NCI-H2081 treated with DMSO at 0.1 percent for 48 hours (cell line): Measurements from ENCODE around the gene LHPP.

ENCODE experiments used
- DNase-seq: peaks from one replicate; lab custom pipeline; 2025; lab: John Stamatoyannopoulos, UW

LHPP gene

DNA sequence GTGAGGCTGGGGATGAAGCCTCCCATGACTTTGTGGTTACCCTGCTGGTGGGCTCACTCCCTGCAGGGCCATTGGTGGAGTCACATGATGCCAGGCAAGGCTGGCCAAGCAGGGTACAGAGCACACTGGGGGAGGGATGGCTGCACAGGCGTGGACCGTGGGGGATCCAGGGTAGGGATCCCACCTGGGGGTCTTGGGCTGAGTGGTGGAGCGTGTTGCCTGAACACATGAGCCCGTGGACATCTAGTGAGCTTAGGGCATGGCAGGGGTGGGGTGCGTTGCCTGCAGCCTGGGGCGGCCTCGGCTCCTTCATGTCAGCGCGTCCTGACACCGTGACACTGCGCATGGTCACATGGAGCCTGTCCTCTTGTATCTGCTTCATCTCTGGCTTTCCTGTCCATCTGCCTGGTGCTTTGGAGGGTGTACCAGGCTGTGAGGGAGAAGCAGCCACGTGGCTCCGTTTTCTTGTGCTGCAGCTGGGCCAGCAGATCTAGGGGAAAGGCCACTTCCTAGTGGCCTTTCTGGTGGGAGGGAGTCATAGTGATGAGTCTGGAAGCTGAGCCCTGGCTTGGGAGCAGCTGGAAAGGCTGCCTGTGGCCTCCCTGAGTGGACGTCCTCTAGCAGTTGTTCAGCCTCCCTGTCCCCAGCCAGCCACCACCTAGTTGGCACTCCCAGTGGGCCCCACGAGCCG lies 96.2 kb downstream of the LHPP start:
- no peak for DNase-seq

DNA sequence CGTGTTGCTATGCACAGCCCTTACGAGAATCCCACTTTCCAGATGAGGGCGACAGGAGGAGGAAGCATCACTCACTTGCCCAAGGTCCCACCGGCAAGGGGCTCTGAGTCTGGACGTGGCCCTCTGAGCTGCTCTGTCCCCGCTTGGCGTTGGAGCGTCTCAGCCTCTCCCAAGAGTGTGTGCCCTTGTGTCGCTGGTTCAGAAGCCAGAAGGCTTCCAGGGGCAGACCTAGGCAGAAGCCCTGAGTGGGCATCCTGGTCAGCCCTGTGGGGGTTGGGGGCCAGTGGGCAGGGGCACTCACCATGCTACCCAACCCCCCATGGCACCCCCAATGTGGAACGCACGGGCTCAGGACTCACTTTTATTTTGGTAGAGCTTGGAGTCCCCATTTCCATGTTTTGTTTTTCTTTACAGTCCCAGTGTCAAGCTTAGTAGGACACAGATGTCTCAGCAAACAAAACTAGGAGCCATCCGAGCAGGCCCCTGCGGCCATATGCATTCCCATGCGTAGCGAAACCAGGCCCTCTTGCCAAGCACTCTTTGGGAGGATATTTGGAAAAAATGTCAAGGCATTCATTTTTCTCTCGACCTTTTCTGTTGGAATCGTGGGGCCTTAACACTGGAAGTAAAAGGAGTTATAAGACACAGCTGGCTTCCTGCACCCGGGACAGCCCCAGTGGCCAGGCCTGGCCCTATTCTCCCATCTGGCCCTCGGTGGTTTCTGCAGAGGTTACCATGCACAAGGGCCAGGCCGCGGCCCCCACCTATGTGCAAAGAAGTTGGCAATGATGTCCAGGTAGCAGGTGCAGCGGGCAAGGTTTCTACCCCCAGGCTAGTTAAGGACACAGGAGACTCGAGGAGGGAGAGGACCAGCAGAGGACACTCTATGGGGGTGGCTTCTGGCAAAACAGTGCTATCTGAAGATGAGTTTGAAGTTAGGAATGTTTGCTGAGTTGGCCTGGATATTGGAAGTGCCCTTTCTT lies 97.0 kb downstream of the LHPP start:
- no peak for DNase-seq

DNA sequence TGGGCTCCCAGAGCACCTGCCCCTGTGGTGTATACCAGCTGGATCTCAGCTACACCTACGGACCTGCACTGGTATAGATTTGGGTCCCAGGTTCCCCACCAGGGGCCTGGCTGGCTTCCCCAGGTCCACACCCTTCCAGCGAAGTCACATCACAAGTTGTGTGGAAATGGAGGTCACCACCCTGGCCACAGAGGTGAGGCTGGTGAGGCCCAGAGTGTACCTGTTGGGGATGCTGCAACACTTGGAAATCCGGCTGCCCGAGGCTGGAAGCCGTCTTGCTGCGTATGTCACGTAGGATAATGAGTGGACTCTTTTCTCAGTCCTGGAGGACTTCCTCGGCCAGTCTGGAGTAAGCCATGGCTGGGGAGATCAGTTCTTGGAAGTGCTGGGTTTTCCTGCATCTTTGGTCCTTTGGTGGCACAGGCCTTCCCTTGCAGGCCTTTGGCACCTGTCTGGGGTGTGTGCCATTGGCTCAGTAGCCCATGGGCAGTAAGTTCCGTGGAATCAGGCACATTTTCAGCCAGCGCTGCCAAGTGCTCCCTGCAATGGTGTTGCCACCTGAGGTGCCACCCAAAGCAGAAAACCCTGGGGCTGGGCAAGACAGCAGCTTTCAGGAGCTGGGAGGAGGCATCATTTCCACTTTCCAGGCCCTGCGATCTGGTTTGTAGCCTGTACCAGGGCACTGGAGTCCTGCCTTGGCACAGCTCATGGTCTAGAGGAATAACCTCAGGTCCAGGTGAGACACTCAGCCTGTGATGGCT lies 97.9 kb downstream of the LHPP start:
- DNase-seq, result no peak

DNA sequence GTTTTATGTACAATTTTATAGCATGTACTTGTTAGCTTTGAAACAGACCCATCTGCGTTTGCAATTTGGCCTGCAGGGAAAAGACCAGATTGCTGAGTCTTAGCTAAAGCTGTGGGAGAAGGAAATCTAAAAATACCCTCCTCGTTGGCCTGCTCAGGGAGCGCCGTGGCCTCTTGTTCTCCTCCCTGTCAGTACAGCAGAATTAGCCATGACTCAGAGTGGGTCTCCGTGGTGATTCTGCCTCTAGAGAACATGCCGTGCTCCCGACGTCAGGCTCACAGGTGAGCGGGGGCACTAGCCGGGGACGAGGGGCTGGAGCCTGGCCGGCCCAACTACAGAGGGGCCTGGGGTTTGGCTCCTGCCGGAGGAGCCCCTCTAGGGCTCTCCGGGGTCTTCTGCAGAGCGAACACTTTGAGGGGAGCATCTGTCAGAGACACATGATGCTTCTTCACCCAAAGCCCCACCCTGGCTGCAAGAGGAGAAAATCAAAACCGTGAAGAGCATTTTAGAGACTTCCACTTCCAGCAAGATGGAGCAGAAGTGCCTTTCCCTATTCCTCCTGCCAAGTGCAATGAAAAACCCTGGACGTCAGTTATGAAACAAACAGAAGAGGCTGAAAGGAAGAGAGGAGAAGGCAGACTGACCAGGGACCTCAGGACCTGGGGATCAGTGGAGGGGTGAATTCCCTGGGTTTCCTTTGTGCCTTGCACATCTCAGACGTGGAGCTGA lies 98.9 kb downstream of the LHPP start:
- DNase-seq, result no peak

DNA sequence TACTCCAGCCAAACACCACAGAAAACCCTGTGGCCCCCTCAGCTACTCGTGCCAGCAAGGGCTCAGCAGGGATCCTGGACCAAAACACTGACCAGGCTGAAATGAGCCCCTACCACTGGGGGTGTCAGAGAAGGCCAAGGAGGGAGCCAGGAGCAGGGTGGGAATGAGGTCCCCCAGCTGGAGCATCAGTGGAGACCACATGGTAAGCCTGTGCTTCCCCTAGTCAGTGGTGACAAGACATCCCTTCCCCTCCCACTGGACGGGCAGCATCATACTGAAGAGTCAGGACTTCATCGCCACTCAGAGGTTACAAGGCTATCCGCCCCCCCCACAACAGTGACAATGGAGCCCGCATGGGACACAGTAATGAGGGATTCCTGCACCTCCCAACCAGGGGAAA lies 99.6 kb downstream of the LHPP start:
- no peak for DNase-seq

DNA sequence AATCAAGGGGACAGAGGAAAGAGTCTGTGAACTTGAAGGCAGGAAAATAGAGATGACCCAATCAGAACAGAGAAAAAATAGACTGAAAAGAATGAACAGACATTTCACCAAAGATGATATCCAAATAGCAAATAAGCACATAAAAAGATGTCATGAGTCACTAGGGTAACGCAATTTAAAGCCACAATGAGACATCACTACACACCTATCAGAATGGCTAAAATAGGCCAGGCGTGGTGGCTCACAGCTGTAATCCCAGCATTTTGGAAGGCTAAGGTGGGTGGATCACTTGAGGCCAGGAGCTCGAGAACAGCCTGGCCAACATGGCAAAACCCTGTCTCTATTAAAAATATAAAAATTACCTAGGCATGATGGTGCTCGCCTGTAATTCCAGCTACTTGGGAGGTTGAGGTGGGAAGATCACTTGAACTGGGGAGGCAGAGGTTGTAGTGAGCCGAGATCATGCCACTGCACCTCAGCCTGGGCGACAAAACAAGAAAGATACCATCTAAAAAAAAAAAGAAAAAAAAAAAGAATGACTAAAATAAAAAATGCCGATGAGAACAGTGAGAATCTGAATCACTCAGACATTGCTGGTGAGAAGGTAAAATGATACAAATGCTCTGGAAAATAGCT lies 100.9 kb downstream of the LHPP start:
- no peak for DNase-seq

DNA sequence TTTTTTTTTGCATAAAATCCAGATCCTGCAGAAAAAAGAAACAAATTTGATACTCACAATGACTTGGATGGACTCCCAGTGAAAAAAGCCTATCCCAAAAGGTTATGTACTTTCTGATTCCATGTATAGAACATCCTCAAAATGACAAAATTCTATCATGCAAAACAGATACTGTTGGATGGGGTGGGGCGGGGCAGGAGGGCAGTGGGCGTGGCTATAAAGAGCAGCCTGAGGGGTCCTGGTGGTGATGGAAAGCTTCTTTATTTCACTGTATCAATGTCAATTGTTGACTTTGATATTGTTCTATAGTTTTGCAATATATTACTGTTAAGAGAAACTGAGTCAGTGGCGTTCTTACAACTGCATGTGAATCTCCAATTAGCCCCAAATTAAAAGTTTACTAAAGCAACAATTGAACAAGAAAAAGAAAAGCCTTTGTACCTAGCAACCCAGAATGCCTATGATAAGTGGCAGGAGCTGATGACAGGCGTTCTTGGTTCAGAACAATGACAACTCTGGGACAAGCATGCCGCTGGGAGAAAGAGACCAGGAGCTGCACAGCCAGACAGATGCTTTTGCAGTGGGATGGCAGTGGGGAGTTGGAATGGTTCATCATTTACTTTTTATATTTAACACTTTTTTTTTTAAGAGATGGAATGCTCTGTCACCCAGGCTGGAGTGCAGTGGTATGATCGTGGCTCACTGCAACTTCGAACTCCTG lies 101.9 kb downstream of the LHPP start:
- no peak for DNase-seq

DNA sequence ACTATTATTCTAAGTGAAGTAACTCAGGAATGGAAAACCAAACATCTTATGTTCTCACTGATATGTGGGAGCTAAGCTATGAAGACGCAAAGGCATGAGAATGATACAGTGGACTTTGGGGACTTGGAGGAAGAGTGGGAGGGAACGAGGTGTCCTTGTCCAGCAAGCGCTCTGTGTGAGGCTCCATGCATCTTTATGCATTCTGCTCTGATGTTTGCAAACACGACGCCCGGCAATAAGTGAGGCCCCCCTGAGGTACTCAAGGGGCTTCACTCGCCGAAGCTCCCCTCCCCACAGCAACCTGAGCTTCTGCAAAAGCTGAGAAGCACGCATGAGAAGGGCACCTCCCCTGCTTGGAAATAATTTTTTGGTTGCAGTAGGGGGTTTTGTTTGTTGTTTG lies 103.3 kb downstream of the LHPP start:
- no peak for DNase-seq

DNA sequence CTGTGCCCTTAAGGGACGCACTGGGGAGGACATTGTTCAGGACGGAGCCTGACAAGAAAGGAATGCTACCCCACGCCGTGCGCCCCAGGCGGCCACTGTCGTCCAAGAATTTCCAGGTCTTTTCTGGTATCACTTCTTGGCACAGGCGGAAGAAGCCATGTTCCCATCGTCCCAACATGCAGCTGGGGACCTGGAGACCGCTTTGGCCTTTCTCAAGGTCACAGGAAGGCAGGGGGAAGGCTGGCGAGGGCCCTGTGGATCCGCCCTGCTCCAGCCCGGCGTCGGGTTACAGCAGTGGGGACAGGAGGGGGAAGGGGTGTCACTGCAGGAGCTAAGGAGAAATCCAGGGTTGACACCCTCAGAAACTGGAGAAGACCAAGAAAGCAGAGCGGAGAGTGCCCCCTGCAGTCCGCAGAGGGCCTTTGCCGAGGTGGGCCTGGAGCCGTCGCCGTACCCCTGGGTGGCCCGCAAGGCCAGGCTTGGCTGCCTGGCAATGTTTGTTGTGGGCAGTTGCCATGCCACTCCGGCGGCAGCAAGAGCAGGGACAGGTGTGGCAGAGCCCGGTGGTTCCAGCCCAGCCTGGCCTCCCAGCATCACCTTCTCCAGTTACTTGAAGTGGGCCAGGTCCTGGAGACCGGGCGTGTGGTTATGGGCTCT lies 104.1 kb downstream of the LHPP start:
- peak; percentile 8 for DNase-seq

DNA sequence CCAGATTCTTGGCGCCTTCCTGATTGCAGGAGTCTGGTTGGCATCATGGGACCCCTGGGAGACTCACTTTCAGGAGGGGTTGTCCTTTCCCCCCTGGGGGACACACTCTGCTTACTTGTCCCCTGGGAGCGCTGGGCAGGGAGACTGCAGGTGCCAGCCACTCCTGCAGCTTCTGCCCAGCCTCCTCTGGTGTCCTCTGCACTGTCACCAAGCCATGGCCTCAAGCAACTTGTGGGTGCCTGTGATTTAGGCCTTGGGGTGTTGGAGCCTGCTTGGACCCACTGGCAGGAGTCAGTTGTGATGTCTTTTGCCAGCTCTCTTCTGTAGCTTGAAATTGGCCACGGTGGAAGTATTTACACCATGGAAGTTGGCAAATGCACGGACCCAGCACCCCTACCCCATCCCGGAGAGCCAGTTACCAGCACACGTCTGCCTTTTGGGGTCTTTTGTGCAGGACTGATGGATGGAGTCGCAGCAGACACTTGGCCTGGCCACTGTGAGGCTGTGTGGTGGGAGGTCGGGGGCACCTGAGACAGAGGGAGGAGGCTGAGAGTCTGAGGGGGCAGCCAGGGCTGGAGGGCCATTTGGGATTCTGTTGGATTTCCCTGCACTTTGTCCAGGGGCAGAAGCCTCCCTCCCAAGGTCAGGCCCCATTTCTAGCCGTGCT lies 104.7 kb downstream of the LHPP start:
- no peak for DNase-seq

DNA sequence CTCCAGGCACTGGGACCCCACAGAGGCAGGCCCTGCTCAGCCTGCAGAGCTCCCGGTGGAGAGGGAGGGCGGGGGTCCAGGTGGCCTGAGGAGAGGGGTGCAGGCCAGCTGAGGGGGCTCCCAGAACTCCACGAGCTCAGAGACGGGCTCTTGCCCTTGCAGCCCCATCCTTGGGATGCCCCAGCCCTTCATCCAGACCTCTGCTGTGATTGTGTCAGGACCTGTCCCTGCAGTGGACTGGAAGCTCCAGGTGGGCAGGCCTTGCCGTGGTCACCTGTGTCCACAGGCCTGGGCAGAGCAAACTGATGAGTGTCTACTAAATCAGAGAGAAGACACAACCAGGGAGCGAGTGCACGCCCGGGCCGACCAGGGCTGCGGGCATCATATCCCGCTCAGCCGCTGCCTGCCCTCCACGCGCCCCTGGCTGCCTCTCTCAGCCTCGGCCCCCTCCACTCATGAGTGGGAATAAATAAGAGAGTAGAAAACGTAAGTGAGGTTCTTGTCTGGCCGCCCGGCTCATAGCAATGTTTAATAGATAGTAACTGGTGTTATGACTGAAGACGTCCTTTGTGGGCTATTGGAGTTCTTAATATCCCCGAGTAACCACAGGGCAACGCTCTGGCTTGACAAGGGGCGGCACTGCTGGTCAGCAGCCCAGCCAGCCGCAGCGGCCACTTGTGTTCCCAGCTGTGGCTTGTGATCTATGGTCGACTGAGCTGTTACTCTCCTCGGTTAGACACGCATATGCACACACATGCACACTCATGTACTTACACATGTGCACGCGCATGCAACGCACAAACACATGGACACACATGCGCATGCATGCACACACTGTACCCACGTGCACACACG lies 105.6 kb downstream of the LHPP start:
- no peak for DNase-seq

DNA sequence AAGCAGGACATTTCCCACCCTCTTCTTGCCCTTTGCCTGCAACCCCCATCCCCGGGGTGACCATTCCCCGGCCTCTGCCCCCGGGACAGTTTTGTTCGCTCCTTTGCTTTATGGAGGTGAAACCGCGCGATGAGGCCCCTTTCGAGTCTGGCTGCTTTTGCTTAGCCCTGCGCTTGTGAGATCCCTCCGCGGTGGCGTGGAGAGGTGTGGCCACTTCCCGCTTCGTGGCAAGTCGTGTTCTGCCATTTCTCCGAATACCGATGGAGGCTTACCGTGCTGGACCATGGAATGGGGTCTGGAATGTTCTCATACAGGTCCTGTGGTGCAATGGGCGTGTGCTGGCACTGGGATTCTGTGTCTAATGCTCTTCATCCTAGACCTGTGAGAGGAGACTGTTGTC lies 106.7 kb downstream of the LHPP start:
- DNase-seq, result no peak

DNA sequence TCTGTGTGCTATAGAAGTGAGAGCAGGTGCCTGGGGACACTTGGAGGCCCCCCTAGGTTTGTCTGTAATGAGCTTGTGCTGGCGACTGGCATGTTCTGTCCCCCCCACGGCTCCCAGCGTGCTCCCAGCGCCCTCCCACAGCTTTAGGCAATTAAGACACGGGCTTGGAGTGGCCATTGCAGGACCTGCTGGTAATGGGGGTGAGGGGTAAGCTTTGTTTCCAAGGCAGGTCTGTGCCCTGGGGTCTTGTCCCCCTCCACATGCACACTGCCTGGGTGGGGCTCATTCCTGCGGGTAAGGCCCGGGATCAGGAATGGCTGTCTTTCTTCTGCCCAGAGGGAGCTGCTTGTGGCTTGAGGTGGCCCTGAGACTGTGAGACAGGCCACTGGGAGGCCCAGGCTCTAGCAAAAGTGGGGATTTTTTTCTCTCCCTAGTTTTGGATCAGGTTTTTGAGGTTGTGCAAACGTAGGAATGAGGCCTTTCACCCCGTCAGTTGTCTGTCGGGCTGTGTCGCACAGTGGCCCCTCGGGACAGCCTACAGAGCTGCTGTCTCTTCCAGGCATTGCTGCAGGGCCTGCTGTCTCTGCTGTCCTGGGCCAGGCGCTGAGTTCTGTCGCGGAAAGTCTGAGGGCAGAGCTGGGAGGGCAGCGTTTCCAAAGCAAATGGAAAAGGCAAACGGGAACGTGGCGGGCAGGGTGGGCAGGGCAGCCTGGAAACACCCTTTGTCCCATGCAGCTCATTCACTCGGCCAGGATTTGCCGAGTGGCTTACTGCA lies 107.4 kb downstream of the LHPP start:
- DNase-seq, result no peak

DNA sequence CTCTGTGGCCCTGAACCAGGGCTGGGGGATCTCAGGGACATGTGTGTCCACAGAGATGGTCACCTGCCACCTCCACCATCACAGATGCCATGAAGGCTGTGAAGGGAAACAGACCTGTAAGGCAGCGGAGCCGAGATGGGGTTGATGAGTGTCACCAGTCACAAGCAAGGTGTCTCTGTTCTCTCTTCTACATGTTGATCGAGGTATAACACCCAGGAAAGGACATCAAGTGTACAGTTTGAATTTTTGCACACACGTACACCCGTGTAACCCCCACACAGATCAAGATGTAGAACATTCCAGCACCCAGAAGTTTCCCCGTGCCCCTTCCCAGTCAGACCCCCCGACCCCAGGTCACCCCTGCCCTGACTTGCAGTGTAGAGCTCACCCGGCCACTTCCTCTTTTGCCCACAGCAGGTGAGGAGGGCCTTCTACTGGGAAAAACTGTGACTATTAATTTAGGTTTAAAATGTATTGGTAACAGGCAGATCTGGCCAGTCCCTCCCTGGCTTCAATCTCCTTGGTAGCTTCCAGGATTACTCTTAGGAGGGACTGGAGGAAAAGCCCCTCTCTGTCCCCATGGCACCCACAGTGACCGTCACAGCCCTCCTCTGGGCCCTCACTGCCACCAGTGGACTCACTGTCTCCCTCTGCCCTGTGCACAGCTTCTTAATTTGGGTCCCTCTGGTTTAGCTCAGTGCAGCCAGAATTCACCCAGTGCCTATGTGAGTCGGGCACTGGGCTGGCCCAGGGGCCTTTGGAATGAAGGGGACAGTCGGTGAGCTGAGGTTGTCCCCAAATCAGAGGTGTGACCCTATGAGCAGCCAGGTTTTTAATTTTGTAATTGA lies 108.2 kb downstream of the LHPP start:
- no peak for DNase-seq

DNA sequence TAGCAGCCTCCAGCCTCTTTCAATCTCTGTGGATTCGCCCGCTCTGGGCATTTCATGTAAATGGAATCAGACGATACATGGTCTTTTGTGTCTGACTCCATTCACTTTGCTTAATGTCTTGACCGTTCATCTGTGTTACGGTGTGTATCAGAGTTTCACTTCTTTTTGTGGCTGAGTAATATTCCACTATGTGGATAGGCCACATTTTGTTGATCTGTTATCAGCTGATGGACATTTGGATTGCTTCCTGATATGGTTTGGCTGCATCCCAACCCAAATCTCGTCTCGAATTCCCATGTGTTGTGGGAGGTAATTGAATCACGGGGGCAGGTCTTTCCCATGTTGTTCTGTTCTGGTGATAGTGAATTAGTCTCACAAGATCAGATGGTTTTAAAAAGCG lies 109.0 kb downstream of the LHPP start:
- no peak for DNase-seq

DNA sequence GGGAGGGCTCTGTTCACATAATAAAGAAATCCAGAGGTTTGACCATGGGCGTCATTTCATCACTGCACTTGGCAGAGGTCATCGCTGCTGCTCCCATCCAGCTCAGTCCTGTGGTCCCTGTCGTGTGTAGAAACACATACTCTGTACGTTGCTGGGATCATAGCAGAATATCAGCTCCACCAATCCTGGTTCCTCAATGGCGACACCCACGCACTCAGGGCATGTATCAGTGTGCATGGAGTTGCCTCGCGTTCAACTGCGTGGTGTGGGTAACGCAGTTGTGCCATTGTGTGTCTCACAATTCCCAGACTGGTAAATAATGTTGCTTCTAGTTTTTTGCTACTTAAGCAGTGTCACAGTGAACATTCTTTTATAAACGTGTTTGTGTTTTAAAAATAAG lies 111.1 kb downstream of the LHPP start:
- DNase-seq, result no peak
